ENCODE data around the gene CYP2A6. TPM values are rescaled to one million over a fixed set of nuclear protein-coding genes. Genes with fewer than 3 reads are reported as not detected.
A peak's percentile ranks its signal among the peaks of the same experiment; 100 is the strongest.

The CYP2A6 gene
- total and polyA plus RNA-seq, 2 of the 4 experiments (the other 2 are of a cell fraction) = not detected

GRCh38 chr19:40803857-40804782, 46.1 kb downstream of the CYP2A6 start:
- no peak overlapping the region for H3K9ac ChIP-seq (ENCODE audit: low read depth, low read length)
- no peak overlapping the region for H3K4ac ChIP-seq (ENCODE audit: low read depth, low read length)
- no peak overlapping the region for H3K18ac ChIP-seq (ENCODE audit: low read depth, low read length)
- no peak overlapping the region for H4K91ac ChIP-seq (ENCODE audit: insufficient read depth, low read depth, low read length)
- POLR2A ChIA-PET (ENCODE audit: unreplicated experiment) = no interaction called here
- H3K9me1 ChIP-seq (ENCODE audit: insufficient read depth, low read length) = peaks cover 30% of the 10 kb centered on the region
- no peak overlapping the region for H3K56ac ChIP-seq (ENCODE audit: extremely low read depth, insufficient read depth, low read length)
- no peak overlapping the region for H2AFZ ChIP-seq (replicated peaks; ENCODE audit: low read length, poor library complexity)
- no peak overlapping the region for H2BK5ac ChIP-seq (ENCODE audit: low read depth, low read length, poor library complexity, severe bottlenecking)
- H2BK120ac ChIP-seq (ENCODE audit: low read depth, low read length) = no peak overlapping the region
- H2AK5ac ChIP-seq (ENCODE audit: low read depth, low read length) = no peak overlapping the region
- H2AK9ac ChIP-seq (replicated peaks; ENCODE audit: low read depth, low read length, poor library complexity) = no peak overlapping the region
- H3K27me3 ChIP-seq (ENCODE audit: control insufficient read depth, insufficient read depth, low read length) = no peaks in the 10 kb centered on the region
- no peak for TF ChIP-seq MXI1 (IDR thresholded peaks at IDR 0.05; ENCODE audit: borderline replicate concordance, low read depth, low read length)
- no peak for TF ChIP-seq MAZ (IDR thresholded peaks at IDR 0.05; ENCODE audit: borderline replicate concordance, low read depth, low read length)
- no peak for TF ChIP-seq ELK1 (IDR thresholded peaks at IDR 0.05; ENCODE audit: borderline replicate concordance, low read depth, low read length)
- TF ChIP-seq CEBPB (IDR thresholded peaks at IDR 0.05; ENCODE audit: low read depth, low read length) = no peak
- no peak for TF ChIP-seq POLR2A (IDR thresholded peaks at IDR 0.05; ENCODE audit: low read depth, low read length)
- no peak for TF ChIP-seq RCOR1 (IDR thresholded peaks at IDR 0.05; ENCODE audit: insufficient replicate concordance, low read length)
- TF ChIP-seq CHD1 (IDR thresholded peaks at IDR 0.05; ENCODE audit: low read depth, low read length) = no peak
- TF ChIP-seq RAD21 (IDR thresholded peaks at IDR 0.05; ENCODE audit: low read length) = no peak
- no peak for TF ChIP-seq MAFK (IDR thresholded peaks at IDR 0.05; ENCODE audit: low read depth, low read length)
- no peak for TF ChIP-seq BHLHE40 (IDR thresholded peaks at IDR 0.05; ENCODE audit: low read depth, low read length)
- no peak for TF ChIP-seq FOS (IDR thresholded peaks at IDR 0.05; ENCODE audit: low read depth, low read length)
- H2BK15ac ChIP-seq (ENCODE audit: low read depth, low read length) = no peak overlapping the region
- intact Hi-C loops (cut with micrococcal nuclease) = no loop called here
- no peak overlapping the region for H3K4me3 ChIP-seq (ENCODE audit: insufficient read depth, low read depth, low read length)
- WGBS, 2 experiments (ENCODE audit: extremely low coverage in 2 of 2, insufficient read length in 1 of 2) = 96% methylated on average over 3 of the region's 6 CpGs; no CpG with 5 or more reads in 1 of the 2 experiments
- H2BK20ac ChIP-seq (ENCODE audit: low read depth, low read length) = no peak overlapping the region
- H4K5ac ChIP-seq (ENCODE audit: low read depth, low read length) = no peak overlapping the region
- H3K4me1 ChIP-seq (ENCODE audit: control insufficient read depth, insufficient read depth, low read length) = peaks cover 37% of the 10 kb centered on the region
- H3K4me2 ChIP-seq (ENCODE audit: low read depth, low read length) = no peak overlapping the region
- no peak overlapping the region for H3K27ac ChIP-seq (ENCODE audit: insufficient read depth, low read length)
- H3K23ac ChIP-seq (ENCODE audit: low read depth, low read length) = peak overlapping the region; percentile 5; the same call in 1 of the 2 replicates
- DNase-seq (no peak), ATAC-seq (ENCODE audit: low read depth) (no peak)
- dilution Hi-C loops (cut with HindIII; ENCODE audit: low sequenced_read_pairs, unreplicated experiment) = no loop called here
- no TSS peak for BruUV-seq (replicated peaks)
- H3K36me3 ChIP-seq (ENCODE audit: control insufficient read depth, insufficient read depth, low read length) = peaks cover 63% of the 10 kb centered on the region
- peaks cover 91% of the 10 kb centered on the region for H4K20me1 ChIP-seq (ENCODE audit: insufficient read depth, low read length)
- H4K8ac ChIP-seq (ENCODE audit: low read depth in 2 of 2, low read length in 2 of 2) = no peak overlapping the region
- no peak overlapping the region for H3K14ac ChIP-seq (replicated peaks; ENCODE audit: low read depth, low read length)
- CTCF ChIA-PET = no interaction called here
- in situ Hi-C loops (cut with MboI; ENCODE audit: low sequenced_read_pairs) = no loop called here
- no peaks in the 10 kb centered on the region for H3K9me3 ChIP-seq (ENCODE audit: control insufficient read depth, insufficient read depth, low read length)
- H3K79me1 ChIP-seq (ENCODE audit: low read depth in 1 of 2, low read length in 2 of 2) = peaks cover 16 to 88% of the 10 kb centered on the region in 2 experiments

Data from IMR-90 (cell line).